ENCODE results near the gene SLC17A1.

The SLC17A1 gene, protein sequence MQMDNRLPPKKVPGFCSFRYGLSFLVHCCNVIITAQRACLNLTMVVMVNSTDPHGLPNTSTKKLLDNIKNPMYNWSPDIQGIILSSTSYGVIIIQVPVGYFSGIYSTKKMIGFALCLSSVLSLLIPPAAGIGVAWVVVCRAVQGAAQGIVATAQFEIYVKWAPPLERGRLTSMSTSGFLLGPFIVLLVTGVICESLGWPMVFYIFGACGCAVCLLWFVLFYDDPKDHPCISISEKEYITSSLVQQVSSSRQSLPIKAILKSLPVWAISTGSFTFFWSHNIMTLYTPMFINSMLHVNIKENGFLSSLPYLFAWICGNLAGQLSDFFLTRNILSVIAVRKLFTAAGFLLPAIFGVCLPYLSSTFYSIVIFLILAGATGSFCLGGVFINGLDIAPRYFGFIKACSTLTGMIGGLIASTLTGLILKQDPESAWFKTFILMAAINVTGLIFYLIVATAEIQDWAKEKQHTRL

DNA sequence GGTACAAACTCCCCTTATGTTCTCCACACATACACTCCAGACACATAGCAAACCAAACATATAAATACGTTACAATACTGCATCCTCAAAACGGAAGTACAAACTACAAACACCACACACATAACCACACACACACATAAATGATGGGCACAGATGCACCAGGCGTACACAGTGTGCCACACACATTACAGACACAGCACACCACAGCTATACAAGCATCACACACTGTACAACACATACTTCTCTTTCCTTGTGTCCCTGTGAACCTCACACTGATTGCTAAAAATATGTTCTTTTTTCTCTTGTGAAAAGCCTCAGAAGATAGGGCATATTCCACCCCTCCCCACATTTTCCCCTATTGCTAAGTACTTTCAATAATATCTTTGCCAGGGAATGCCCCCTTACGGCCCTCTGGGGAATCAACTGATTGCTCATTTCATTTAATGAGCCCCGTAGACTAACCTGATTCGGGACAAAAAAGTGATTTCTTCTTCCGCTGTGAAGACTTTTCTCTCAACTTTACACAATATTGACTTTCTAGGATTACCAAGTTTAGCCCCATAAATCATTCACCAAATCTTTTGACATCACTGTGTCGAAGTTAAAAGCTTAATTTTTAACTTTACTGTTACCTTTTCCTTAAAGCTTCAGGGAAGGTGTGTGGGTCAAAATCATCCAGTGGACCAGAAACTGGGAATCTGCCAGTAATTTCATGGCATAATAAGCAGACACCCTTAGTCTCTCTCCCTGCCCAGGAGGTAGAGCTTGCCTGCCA is at the start of gene SLC17A1:
Gene SLC17A1 (minus strand): TSS at position 521 of the 775 bp plus-strand sequence. CDS start 1,495 bp downstream, outside the sequence.
- DNase-seq (ENCODE audit: low spot score): no peak

- DNase-seq (ENCODE audit: low spot score): no peak
These were observed 48.7 kb upstream of the SLC17A1 start for GRCh38 chr6:25880601-25881000.

DNA sequence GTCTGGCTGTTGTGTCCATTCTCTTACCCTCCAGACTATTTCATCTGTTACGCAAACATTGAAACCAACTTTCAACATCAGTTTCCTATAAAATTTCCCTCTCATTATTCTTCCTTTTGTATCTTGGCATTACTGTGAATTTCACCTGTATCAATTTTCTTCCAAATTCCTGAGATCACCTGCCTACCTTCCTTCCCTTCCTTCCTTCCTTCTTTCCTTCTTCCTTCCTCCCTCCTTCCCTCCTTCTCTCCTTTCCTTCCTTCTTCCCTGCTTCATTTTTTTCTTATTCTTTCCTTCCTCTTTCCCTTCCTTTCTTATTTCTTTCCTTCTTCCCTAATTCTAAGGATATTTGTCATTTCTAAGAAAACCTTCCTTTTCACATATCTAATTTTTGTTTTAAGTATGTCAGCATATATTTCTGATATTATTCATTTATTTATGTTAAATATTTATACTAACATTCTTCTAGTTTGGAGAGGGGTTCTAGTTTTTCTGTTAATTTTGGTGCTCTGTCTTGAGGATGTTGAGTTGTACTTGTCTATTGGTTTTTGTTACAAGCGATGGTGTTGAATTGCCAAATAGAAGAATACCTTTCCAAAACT is 47.0 kb upstream of the SLC17A1 start:
- no peak for DNase-seq (ENCODE audit: low spot score)

DNA sequence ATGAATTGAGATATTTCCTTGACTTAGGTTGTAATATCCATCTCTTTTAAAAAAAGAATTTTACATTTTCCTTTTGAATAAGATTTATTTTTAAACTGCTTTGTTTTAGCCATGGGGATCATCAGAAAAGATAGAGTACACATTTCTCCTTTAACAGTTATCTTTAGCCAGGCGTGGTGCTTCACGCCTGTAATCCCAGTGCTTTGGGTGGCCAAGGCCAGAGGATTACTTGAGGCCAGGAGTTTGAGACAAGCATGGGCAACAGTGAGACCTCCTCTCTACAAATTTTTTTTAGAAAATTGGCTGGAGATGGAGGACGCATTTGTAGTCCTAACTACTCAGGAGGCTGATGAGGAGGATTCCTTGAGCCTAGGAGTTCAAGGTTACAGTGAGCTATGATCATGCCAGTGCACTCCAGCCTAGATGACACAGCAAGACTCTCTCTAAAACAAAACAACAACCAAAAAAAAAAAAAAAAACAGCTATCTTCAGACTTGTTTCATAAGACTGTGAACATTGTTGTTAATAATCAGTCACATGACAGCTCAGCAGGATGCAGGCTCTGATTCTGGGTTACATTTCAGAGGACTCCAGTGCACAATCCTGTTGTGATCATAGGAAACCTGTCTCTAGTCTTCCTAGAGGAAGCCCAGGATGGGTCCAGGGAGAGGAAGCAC is 44.2 kb upstream of the SLC17A1 start:
- DNase-seq (ENCODE audit: low spot score): no peak

DNA sequence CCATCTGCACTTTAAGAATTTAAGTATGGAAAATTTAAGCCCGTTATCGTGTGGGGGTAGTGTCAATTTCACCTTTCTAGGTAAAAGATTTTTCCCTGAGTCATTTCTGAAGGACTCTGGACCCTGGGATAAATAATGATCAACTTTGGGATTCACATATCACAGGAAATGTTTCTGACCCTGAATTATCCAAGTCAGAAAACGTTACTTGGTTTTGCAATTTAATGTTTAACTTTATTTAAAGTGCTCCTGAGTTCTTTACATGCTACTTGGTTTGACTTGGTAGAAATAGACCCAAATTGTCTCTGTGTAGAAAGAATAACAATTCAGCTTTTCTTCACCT is 43.7 kb upstream of the SLC17A1 start:
- DNase-seq (ENCODE audit: low spot score): no peak

DNA sequence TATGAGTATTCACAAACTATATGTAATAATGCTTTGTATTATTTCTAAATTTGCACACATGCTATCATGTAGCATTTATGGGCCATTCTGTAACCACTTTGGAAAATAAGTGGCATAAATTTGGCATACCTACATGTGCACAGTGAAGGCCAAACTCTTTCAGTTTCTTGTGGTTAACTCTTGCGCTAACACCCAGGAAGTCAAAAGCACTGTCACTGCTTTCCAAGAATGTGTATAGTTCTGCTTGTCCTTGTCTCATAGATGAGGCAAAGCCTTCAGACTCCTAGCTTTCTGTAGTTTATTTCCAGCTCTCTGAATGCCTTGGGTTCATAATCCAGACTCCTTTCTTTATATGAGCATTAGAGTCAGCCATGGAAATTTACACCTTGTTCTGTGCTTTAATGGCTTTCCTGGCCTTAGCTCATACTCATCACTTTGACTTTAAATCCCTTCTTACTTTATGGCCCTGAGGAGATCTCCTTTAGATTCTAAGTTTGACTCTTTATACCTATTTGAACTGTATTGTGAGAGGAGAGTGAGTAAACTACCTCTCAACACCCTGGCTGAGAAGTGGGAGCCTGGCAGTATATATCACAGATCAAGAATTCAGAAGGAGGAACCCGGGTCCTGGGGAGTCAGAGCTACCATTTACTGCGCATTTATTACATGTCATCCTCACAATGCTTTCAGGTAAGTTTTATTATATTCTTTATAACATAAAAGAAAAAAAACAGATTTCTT is 43.1 kb upstream of the SLC17A1 start:
- DNase-seq (ENCODE audit: low spot score): no peak

DNA sequence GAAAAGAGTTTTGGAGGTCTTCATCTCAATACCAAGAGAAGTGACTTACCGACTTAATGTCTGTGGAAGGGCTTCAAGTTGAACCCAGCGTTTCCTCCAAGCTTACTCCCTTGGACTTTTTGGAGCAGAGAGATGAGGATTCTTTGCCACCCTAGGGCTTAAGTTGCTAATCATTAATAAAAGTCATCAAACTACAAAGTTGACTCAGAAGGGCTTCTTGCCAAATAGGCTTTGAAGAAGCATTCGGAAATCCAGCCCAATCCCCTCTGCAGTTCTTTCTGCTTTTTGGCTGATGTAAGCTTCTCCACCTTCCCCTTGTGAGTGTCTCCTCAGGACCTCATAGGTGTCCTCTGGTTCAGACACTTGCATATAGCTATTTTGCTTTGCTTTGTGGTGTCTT is 42.3 kb upstream of the SLC17A1 start, which contains the start of gene SLC17A3:
Gene SLC17A3 (minus strand): TSS at position 126 of the 400 bp plus-strand sequence. CDS start 5,856 bp downstream, outside the sequence.
- no peak for DNase-seq (ENCODE audit: low spot score)

GRCh38 chr6:25872814-25873213 is 41.0 kb upstream of the SLC17A1 start:
- no peak for DNase-seq (ENCODE audit: low spot score)

DNA sequence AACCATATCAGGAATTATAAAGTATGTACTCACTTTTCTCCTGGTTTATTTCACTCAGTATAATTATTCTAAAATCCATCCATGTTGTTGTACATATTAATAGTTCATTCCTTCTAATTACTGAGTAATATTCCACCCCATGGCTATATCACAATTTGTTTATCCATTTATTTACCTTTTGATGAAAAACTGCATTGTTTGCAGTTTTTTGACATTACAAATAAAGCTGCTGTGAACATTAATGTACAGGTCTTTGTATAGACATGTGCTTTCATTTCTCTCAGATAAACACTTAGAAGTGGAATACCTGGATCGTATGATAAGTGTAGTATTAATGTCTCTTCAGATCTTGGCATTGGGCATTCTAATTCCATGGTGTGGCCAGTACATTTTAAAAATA is 38.0 kb upstream of the SLC17A1 start:
- DNase-seq (ENCODE audit: low spot score): no peak

- no peak for DNase-seq (ENCODE audit: low spot score)
These were observed 36.8 kb upstream of the SLC17A1 start for GRCh38 chr6:25868436-25869183.

- DNase-seq (ENCODE audit: low spot score): no peak
These were observed 34.2 kb upstream of the SLC17A1 start for GRCh38 chr6:25866011-25866410.

DNA sequence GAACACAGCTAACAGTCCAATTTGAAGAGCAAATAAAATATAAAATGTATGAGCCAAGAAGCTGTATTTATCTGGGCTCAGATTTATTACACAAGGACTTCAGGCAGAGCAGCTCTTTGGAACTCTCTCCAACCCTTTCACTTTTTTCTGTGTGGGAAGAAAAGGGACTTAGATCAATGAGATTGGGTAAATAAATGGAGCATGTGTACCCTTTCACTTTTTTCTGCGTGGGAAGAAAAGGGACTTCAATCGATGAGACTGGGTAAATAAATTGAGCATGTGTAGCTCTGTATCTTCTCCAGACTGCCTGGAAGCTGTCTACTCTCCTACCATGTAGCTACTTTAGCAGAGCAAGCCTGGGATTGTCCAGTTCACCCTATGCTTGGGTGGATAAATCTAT is 31.5 kb upstream of the SLC17A1 start:
- no peak for DNase-seq (ENCODE audit: low spot score)

GRCh38 chr6:25862199-25862598 is 30.3 kb upstream of the SLC17A1 start:
- no peak for DNase-seq (ENCODE audit: low spot score)

- DNase-seq (ENCODE audit: low spot score): no peak
These were observed 20.9 kb upstream of the SLC17A1 start for GRCh38 chr6:25852756-25853155.

DNA sequence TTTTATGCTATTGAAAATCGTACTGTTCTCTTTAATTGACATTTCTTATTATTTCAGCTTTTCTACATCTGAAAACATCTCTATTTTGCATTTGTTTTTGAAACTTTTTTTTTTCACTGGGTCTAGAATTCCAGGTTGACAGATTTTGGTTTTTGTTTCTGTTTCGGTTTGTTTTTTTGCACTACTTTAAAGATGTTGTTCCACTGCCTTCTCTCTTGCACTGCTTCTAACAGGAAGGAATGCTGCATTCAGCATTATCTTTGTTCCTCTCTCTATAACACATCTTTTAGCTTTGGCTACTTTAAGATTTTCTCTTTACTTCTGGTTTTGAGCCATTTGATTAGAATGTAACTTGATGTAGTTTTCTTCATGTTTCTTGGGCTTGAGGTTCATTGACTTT is 20.1 kb upstream of the SLC17A1 start:
- DNase-seq (ENCODE audit: low spot score): no peak

GRCh38 chr6:25844518-25844917 is 12.7 kb upstream of the SLC17A1 start:
- no peak for DNase-seq (ENCODE audit: low spot score)

GRCh38 chr6:25842526-25842925 is 10.7 kb upstream of the SLC17A1 start:
- no peak for DNase-seq (ENCODE audit: low spot score)

GRCh38 chr6:25835442-25836283 is 3.8 kb upstream of the SLC17A1 start:
- DNase-seq (ENCODE audit: low spot score): no peak

GRCh38 chr6:25834950-25835349 is 3.1 kb upstream of the SLC17A1 start:
- DNase-seq (ENCODE audit: low spot score): no peak

GRCh38 chr6:25833136-25833535 is 1.3 kb upstream of the SLC17A1 start:
- no peak for DNase-seq (ENCODE audit: low spot score)
